ENCODE results near the gene TUSC1. TPM values are rescaled to one million over a fixed set of nuclear protein-coding genes. Genes with fewer than 3 reads are reported as not detected.

The TUSC1 gene
- total RNA-seq, result 9.2 TPM
- long read RNA-seq, transcript TUSC1-201 (1 exons, 2,052 nt), result major isoform, 40 of 40 reads
- long read RNA-seq, partial matches to known transcripts, result 0 of 40 reads
- long read RNA-seq, other reads (novel, unspliced or antisense), result 0 of 40 reads

DNA sequence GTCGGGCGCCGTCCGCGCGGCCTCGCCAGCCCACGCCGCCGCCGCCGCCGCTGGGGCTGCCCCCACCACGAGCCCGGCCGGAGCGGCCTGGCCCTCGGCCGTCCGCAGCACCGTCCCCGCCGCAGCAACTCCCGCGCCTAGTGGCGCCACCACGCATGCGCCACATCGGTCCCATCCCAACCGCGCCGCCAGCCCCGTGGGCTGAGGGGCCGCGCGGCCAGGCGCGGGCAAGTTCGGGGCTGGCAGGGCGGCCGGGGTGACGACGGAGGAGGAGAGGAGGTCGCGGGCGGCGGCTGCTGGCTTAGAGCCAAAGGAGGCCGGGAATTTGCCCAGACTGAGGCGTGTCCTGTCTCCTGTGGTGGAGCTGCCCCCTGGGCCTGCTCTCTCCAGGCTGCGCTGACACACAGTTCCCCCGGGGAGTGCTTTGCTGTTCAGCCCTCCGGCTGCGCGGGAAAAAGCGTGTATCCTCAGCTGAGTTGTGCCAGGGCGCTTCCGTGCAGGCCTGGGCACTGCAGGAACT lies at the start of gene TUSC1:
TUSC1 (minus strand) TSS at position 298 of the 520 bp plus-strand sequence; CDS start at position 166, 132 bp downstream.
- peaks cover 2% of the 10 kb centered on the region for H3K9me3 ChIP-seq (replicated peaks)
- TF ChIP-seq, protein P1, sequence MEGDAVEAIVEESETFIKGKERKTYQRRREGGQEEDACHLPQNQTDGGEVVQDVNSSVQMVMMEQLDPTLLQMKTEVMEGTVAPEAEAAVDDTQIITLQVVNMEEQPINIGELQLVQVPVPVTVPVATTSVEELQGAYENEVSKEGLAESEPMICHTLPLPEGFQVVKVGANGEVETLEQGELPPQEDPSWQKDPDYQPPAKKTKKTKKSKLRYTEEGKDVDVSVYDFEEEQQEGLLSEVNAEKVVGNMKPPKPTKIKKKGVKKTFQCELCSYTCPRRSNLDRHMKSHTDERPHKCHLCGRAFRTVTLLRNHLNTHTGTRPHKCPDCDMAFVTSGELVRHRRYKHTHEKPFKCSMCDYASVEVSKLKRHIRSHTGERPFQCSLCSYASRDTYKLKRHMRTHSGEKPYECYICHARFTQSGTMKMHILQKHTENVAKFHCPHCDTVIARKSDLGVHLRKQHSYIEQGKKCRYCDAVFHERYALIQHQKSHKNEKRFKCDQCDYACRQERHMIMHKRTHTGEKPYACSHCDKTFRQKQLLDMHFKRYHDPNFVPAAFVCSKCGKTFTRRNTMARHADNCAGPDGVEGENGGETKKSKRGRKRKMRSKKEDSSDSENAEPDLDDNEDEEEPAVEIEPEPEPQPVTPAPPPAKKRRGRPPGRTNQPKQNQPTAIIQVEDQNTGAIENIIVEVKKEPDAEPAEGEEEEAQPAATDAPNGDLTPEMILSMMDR (IDR thresholded peaks at IDR 0.05; ENCODE audit: borderline replicate concordance), result peak; percentile 39
- peak; percentile 88 for DNase-seq
- intact Hi-C loops (cut with micrococcal nuclease), result no loop called here
- no peaks in the 10 kb centered on the region for H3K36me3 ChIP-seq
- H3K4me3 ChIP-seq, result peak within 1 kb of the TSS; percentile 93
- H3K4me1 ChIP-seq, result peaks cover 29% of the 10 kb centered on the region
- peak within 1 kb of the TSS; percentile 97 for H3K27ac ChIP-seq (replicated peaks)
- H3K27me3 ChIP-seq (ENCODE audit: low read depth), result no peaks in the 10 kb centered on the region

DNA sequence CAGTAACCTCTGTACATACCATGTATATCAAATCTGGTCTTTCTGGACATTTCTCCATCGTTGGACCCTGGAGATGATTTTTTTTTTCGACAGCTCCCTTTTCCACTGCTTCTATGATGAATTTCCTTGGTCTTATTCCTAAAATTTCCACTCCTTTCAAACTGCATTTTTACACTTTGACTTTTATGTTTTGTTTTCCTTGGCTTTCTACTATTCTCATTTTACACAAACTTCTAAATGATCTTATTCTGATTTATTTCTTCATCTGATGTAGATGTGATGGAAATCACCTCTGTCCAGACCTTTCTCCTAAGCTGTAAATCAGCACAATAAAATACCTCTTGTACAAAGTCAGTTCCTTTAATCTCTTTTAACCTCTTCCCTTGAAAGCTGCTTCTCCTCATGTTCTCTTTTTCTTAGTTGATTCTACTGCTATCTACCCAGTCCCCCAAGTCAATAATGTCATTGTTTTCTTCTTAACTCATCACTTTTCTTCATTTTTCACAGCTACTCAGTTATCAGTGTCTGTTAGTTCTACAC lies 48.7 kb upstream of the TUSC1 start:
- no peak for DNase-seq
- intact Hi-C loops (cut with micrococcal nuclease), result no loop called here
- TF ChIP-seq, protein P1 (IDR thresholded peaks at IDR 0.05; ENCODE audit: borderline replicate concordance), result no peak
- H3K27ac ChIP-seq (replicated peaks), result no peak overlapping the region
- H3K36me3 ChIP-seq, result no peaks in the 10 kb centered on the region
- H3K9me3 ChIP-seq (replicated peaks), result peaks cover 6% of the 10 kb centered on the region
- H3K4me1 ChIP-seq, result no peaks in the 10 kb centered on the region
- H3K4me3 ChIP-seq, result no peak overlapping the region
- H3K27me3 ChIP-seq (ENCODE audit: low read depth), result no peaks in the 10 kb centered on the region

DNA sequence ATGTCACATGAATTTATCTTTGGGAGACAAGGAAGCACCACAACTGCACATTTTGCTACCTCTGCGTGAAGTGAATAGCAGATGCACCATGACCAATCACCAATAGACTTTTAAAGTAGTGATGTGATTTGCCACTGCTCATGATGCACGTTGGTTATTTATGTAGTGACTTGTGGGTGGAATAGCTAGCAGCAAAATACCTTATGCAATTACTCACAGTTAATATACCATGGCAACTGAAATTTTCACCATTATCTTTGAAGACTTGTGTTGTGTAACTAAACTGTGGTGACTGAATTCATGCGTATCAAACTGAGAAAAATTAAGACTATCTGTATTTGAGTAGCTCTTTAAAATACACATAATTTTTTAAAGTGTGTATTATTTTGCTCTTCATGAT lies 46.2 kb upstream of the TUSC1 start:
- no peaks in the 10 kb centered on the region for H3K27me3 ChIP-seq (ENCODE audit: low read depth)
- TF ChIP-seq, protein P1 (IDR thresholded peaks at IDR 0.05; ENCODE audit: borderline replicate concordance), result no peak
- H3K9me3 ChIP-seq (replicated peaks), result no peaks in the 10 kb centered on the region
- no peak overlapping the region for H3K27ac ChIP-seq (replicated peaks)
- no peaks in the 10 kb centered on the region for H3K4me1 ChIP-seq
- no peak overlapping the region for H3K4me3 ChIP-seq
- intact Hi-C loops (cut with micrococcal nuclease), result no loop called here
- DNase-seq, result no peak
- H3K36me3 ChIP-seq, result no peaks in the 10 kb centered on the region

DNA sequence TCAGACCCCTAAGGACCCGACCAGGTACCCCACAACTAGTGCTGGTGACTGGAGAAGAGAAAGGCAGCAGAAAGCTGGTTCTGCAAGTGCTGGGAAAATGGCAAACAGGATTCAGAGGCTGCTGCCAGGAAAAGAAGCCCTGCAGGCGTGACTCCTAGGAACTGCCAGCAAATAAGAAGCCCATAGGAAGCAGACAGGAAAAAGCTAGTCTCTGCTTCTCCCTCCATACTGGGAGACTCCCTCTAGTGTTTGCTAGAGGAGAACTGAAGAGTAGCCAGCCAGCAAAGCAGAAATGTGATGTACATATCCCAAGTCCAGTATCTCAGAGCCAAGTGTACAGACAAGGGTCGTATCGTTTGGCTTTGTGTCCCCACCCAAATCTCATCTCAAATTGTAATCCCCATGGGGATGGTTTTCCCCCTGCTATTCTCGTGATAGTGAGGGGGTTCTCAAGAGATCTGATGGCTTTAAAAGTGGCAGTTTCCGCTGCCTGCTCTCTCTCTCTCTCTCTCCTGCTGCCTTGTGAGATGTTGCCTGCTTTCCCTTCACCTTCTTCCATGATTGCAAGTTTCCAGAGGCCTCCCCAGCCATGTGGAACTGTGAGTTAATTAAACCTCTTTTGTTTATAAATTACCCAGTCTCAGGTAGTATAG lies 38.1 kb upstream of the TUSC1 start:
- Histone ChIP-seq H3K9me3 (replicated peaks) (no peaks in the 10 kb centered on the region), H3K4me3 (no peak overlapping the region), H3K27me3 (ENCODE audit: low read depth) (no peaks in the 10 kb centered on the region), H3K27ac (replicated peaks) (no peak overlapping the region), H3K36me3 (no peaks in the 10 kb centered on the region), H3K4me1 (no peaks in the 10 kb centered on the region)
- TF ChIP-seq, protein P1 (IDR thresholded peaks at IDR 0.05; ENCODE audit: borderline replicate concordance), result peak; percentile 63
- intact Hi-C loops (cut with micrococcal nuclease), result no loop called here
- no peak for DNase-seq

DNA sequence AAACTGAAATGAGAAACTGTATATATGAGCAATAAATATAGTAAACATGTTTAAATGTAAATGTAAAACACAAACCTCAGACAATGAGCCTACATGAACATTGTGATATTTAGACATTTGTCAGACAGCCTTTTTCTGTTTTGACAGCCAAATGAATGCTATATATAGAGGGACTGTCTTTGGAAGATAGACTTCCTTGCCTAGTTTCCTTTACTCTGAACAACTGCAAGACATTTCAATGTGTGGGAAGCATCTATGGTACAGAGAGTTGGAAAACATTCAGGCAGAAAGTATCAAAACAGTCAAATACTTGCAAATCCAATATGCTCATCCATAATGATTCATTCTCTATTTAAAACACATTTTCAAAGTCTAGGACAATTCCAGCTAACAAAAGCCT lies 31.7 kb upstream of the TUSC1 start:
- intact Hi-C loops (cut with micrococcal nuclease), result no loop called here

More for the DNA sequence above, 31.7 kb upstream of the TUSC1 start:
- no peaks in the 10 kb centered on the region for H3K9me3 ChIP-seq (replicated peaks)
- H3K4me3 ChIP-seq, result no peak overlapping the region
- no peaks in the 10 kb centered on the region for H3K4me1 ChIP-seq
- TF ChIP-seq, protein P1 (IDR thresholded peaks at IDR 0.05; ENCODE audit: borderline replicate concordance), result no peak
- DNase-seq, result no peak
- H3K27me3 ChIP-seq (ENCODE audit: low read depth), result no peaks in the 10 kb centered on the region
- H3K27ac ChIP-seq (replicated peaks), result no peak overlapping the region
- no peaks in the 10 kb centered on the region for H3K36me3 ChIP-seq

All from left ventricle myocardium inferior (tissue), 1 donor.